ENCODE measurements around the gene EFCAB6. TPM values are rescaled to one million over a fixed set of nuclear protein-coding genes. Genes with fewer than 3 reads are reported as not detected.

EFCAB6 gene
- total RNA-seq, 1 experiment from 2014 or later, result 0.94 TPM

GRCh38 chr22:43541022-43541421, 271.1 kb downstream of the EFCAB6 start:
- Mint-ChIP-seq H3K4me3 (no peak overlapping the region), H3K36me3 (peaks cover 10% of the 10 kb centered on the region), H3K27ac (no peak overlapping the region), H3K27me3 (ENCODE audit: low read depth) (no peaks in the 10 kb centered on the region; the same call in 1 of the 2 replicates), H3K4me1 (peaks cover 6% of the 10 kb centered on the region; the same call in 1 of the 2 replicates), H3K9me3 (peaks cover 20% of the 10 kb centered on the region)
- DNase-seq (ENCODE audit: low spot score) (no peak), ATAC-seq (no peak)
- ChIA-PET CTCF (interaction anchor here (1.9 kb wide), 1 partner anchor 25 kb away, joined by 5 read pairs; no protein-coding TSS in a partner anchor), POLR2A (no interaction called here)
- TF ChIP-seq MLX (CRISPR knock-in tag; IDR thresholded peaks at IDR 0.05) (no peak), OVOL2 (CRISPR knock-in tag; IDR thresholded peaks at IDR 0.05; ENCODE audit: borderline replicate concordance) (no peak), SOX15 (CRISPR knock-in tag; IDR thresholded peaks at IDR 0.05) (no peak), ZNF121 (CRISPR knock-in tag; IDR thresholded peaks at IDR 0.05) (no peak), ATF1 (CRISPR knock-in tag; IDR thresholded peaks at IDR 0.05) (no peak), E2F5 (CRISPR knock-in tag; IDR thresholded peaks at IDR 0.05) (no peak), ZBTB21 (CRISPR knock-in tag; IDR thresholded peaks at IDR 0.05; ENCODE audit: borderline replicate concordance) (no peak), JUN (CRISPR knock-in tag; IDR thresholded peaks at IDR 0.05) (no peak), ZNF423 (CRISPR knock-in tag; IDR thresholded peaks at IDR 0.05) (no peak), NR3C1 (CRISPR knock-in tag; conservative IDR thresholded peaks at IDR 0.05; ENCODE audit: low read depth) (no peak), CREM (CRISPR knock-in tag; IDR thresholded peaks at IDR 0.05) (no peak), RORB (CRISPR knock-in tag; IDR thresholded peaks at IDR 0.05) (no peak), SMAD4 (CRISPR knock-in tag; IDR thresholded peaks at IDR 0.05) (no peak), ATF6 (CRISPR knock-in tag; IDR thresholded peaks at IDR 0.05) (no peak), TP53 (CRISPR knock-in tag; IDR thresholded peaks at IDR 0.05) (no peak), STAT6 (CRISPR knock-in tag; conservative IDR thresholded peaks at IDR 0.05; ENCODE audit: low read depth) (no peak), ZNF425 (CRISPR knock-in tag; conservative IDR thresholded peaks at IDR 0.05) (no peak)

- Mint-ChIP-seq H3K36me3 (peaks cover 14% of the 10 kb centered on the region), H3K27ac (no peak overlapping the region), H3K9me3 (peaks cover 25% of the 10 kb centered on the region), H3K4me3 (no peak overlapping the region), H3K4me1 (peaks cover 6% of the 10 kb centered on the region; the same call in 1 of the 2 replicates), H3K27me3 (ENCODE audit: low read depth) (no peaks in the 10 kb centered on the region; the same call in 1 of the 2 replicates)
- ChIA-PET CTCF (interaction anchor here (1.9 kb wide), 1 partner anchor 25 kb away, joined by 5 read pairs; no protein-coding TSS in a partner anchor), POLR2A (no interaction called here)
- DNase-seq (ENCODE audit: low spot score), result no peak
- no peak for ATAC-seq
- TF ChIP-seq STAT6 (CRISPR knock-in tag; conservative IDR thresholded peaks at IDR 0.05; ENCODE audit: low read depth), result no peak
- no peak for TF ChIP-seq JUN (CRISPR knock-in tag; IDR thresholded peaks at IDR 0.05)
- TF ChIP-seq KAT7 (CRISPR knock-in tag; IDR thresholded peaks at IDR 0.05; ENCODE audit: borderline replicate concordance), result no peak
- no peak for TF ChIP-seq AR (CRISPR knock-in tag; IDR thresholded peaks at IDR 0.05)
- TF ChIP-seq PRRX2 (CRISPR knock-in tag; IDR thresholded peaks at IDR 0.05), result no peak
- no peak for TF ChIP-seq CDX4 (CRISPR knock-in tag; IDR thresholded peaks at IDR 0.05; ENCODE audit: borderline replicate concordance)
Measured at GRCh38 chr22:43540529-43540923, 271.6 kb downstream of the EFCAB6 start.
